GM19240 (cell line): ENCODE measurements around the gene C6orf163.

Source experiments
- DNase-seq: peaks from one replicate; pipeline ENCODE4 v3.0.0; 2011; ENCODE audit warnings: low spot score; ENCODE audit not compliant: insufficient read length

C6orf163 gene

DNA sequence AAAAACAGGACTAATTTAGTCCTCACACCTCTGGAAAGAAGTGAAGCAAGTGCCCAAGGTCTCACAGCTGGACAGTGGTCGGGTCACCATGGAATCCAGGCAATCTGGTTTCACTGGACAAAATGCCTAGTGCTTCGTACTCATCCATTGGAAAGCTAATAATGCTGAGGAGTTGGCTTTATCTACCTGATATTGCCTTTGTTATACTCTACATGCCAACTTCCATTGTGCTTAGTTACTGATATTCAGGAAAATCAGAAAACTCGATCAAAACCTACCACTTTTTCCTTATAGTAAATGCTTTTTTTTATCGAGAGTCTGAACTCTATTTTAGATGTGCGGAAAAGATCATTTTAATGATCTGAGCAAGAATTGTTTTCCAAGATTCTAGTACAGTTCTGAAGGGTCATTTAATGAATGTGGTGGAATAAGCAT, 64.1 kb downstream of the C6orf163 start:
- no peak for DNase-seq
